ENCODE measurements around the gene LINGO4. TPM values are rescaled to one million over a fixed set of nuclear protein-coding genes. Genes with fewer than 3 reads are reported as not detected.

The LINGO4 gene
- total and polyA plus RNA-seq, 10 of the 15 experiments (the other 5 are each of a cell fraction or from before 2014, with no cell fraction given) = not detected

DNA sequence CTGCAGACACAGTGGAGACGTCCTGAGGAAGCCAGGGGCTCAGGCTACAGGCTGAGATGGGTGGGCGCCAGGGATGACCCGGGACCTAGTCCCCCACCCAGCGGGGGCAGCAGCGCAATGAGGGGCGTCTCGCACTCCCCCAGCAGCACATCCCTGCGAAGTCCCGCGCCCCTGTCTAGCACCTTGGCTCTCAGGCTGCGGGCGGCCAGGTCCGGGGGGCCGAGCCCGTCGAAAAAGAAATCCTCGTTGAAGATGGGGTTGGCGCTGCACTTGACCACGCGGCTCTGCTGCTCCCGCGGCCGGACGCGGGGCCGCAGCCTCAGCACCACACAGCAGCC, 32.6 kb upstream of the LINGO4 start:
- Histone ChIP-seq H3K4me1 (ENCODE audit: control insufficient read depth, insufficient read depth, low read length) (peaks cover 10% of the 10 kb centered on the region; the same call in 1 of the 2 replicates), H3K9ac (ENCODE audit: control insufficient read depth, insufficient read depth, low read length) (no peak overlapping the region; the same call in 1 of the 2 replicates), H3K27ac (ENCODE audit: control insufficient read depth, insufficient read depth) (no peak overlapping the region), H3K27me3 (replicated peaks in 1 of 2; ENCODE audit: control insufficient read depth in 2 of 2, insufficient read depth in 2 of 2, low read length in 1 of 2) (peaks cover 0 to 8% of the 10 kb centered on the region in 2 experiments), H3K4me2 (ENCODE audit: control insufficient read depth, insufficient read depth) (peak overlapping the region; percentile 72), H4K20me1 (ENCODE audit: control insufficient read depth, insufficient read depth) (peaks cover 5% of the 10 kb centered on the region; the same call in 1 of the 2 replicates), H3K79me2 (ENCODE audit: control insufficient read depth, insufficient read depth, low read length) (no peaks in the 10 kb centered on the region), H2AFZ (ENCODE audit: control insufficient read depth, low read depth, low read length) (peak overlapping the region; percentile 15), H3K36me3 (ENCODE audit: control insufficient read depth in 2 of 2, insufficient read depth in 2 of 2, low read length in 1 of 2) (no peaks in the 10 kb centered on the region), H3K9me3 (replicated peaks; ENCODE audit: control insufficient read depth, insufficient read depth, low read length) (no peaks in the 10 kb centered on the region), H3K4me3 (peak overlapping the region; percentile 42; the same call in 1 of the 2 replicates)
- ChIA-PET RAD21 (ENCODE audit: unreplicated experiment) (interaction anchor here (1.0 to 1.2 kb wide), 2 partner anchors 8 to 21 kb away, joined by 3 to 4 read pairs; no protein-coding TSS in a partner anchor), SMC1A (ENCODE audit: uncharacterized antibody, unreplicated experiment) (interaction anchor here (1.5 to 3.8 kb wide), 3 partner anchors 9 to 244 kb away, joined by 7 to 16 read pairs (median 12); no protein-coding TSS in a partner anchor), CTCF (interaction anchor here (0.7 to 2.7 kb wide), 4 partner anchors 8 to 272 kb away, joined by 3 to 20 read pairs (median 3); no protein-coding TSS in a partner anchor), POLR2A (no interaction called here)
- 6% methylated on average over 26 of the region's 26 CpGs for WGBS (ENCODE audit: insufficient coverage, insufficient replicate concordance, low lambda C conversion rate, missing lambda C conversion rate)
- BruUV-seq (replicated peaks) = no TSS peak
- intact Hi-C loops (cut with micrococcal nuclease; ENCODE audit: unreplicated experiment) = loop anchor here (2.0 to 10.0 kb wide), 3 partner anchors 123 to 303 kb away; partner anchors contain the start of gene CELF3
- no peak for FAIRE-seq
- TF ChIP-seq RUNX3 (IDR thresholded peaks at IDR 0.05; ENCODE audit: low read length) (no peak), FOXM1 (IDR thresholded peaks at IDR 0.05; ENCODE audit: low read depth, low read length) (no peak), SIN3A (IDR thresholded peaks at IDR 0.05; ENCODE audit: low read depth, low read length) (no peak), STAT1 (conservative IDR thresholded peaks at IDR 0.05) (no peak)
- TF ChIP-seq, protein P1, sequence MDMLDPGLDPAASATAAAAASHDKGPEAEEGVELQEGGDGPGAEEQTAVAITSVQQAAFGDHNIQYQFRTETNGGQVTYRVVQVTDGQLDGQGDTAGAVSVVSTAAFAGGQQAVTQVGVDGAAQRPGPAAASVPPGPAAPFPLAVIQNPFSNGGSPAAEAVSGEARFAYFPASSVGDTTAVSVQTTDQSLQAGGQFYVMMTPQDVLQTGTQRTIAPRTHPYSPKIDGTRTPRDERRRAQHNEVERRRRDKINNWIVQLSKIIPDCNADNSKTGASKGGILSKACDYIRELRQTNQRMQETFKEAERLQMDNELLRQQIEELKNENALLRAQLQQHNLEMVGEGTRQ (IDR thresholded peaks at IDR 0.05; ENCODE audit: borderline replicate concordance, low read depth, low read length) = no peak
- TF ChIP-seq, protein P2, sequence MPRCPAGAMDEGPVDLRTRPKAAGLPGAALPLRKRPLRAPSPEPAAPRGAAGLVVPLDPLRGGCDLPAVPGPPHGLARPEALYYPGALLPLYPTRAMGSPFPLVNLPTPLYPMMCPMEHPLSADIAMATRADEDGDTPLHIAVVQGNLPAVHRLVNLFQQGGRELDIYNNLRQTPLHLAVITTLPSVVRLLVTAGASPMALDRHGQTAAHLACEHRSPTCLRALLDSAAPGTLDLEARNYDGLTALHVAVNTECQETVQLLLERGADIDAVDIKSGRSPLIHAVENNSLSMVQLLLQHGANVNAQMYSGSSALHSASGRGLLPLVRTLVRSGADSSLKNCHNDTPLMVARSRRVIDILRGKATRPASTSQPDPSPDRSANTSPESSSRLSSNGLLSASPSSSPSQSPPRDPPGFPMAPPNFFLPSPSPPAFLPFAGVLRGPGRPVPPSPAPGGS (IDR thresholded peaks at IDR 0.05; ENCODE audit: borderline replicate concordance, insufficient read depth, low read depth, low read length, poor library complexity, severe bottlenecking) = no peak
- in situ Hi-C loops (cut with MboI) = loop anchor here (5.0 to 10.0 kb wide), 3 partner anchors 246 to 543 kb away; no protein-coding TSS in a partner anchor
- ATAC-seq = no peak
- DNase-seq (ENCODE audit: low read depth, low spot score) = no peak

Measured in GM12878 (cell line).